Muscle of leg (tissue), 11 donors: ENCODE results near the gene HCAR1. TPM values are rescaled to one million over a fixed set of nuclear protein-coding genes. Genes with fewer than 3 reads are reported as not detected.

Source experiments
- DNase-seq: peaks from one replicate; pipeline ENCODE4 v3.0.0; 2013
- H3K27ac ChIP-seq: one replicate; pipeline ENCODE4 v1.5.1; 2013; ENCODE audit warnings: mild to moderate bottlenecking, low read length, control low read depth
- H3K27me3 ChIP-seq: one replicate; pipeline ENCODE4 v1.6.1; 2013; ENCODE audit warnings: low read length; ENCODE audit not compliant: control insufficient read depth, insufficient read depth
- H3K36me3 ChIP-seq: one replicate; pipeline ENCODE4 v1.6.1; 2013; ENCODE audit warnings: low read length; ENCODE audit not compliant: control insufficient read depth, insufficient read depth
- H3K4me1 ChIP-seq: one replicate; pipeline ENCODE4 v1.6.1; 2013; ENCODE audit warnings: low read length; ENCODE audit not compliant: control insufficient read depth, insufficient read depth
- H3K4me3 ChIP-seq: one replicate; pipeline ENCODE4 v1.5.1; 2013; ENCODE audit warnings: low read length, control low read depth
- H3K9me3 ChIP-seq: replicated peaks from 2 replicates; pipeline ENCODE4 v1.6.1; 2013; ENCODE audit warnings: low read depth, low read length; ENCODE audit not compliant: control insufficient read depth
- WGBS: methylation state at CpG from one replicate; pipeline ENCODE4 v1.1.5; 2013; ENCODE audit warnings: missing lambda C conversion rate; ENCODE audit not compliant: insufficient coverage; 5-methylcytosine and 5-hydroxymethylcytosine counted together
- polyA plus RNA-seq, 8 donors: library from polyadenylated mRNA; unstranded; fragments of 120-200 nt; gene quantifications; one replicate each; pipeline versions ENCODE4 v1.2.1 to v1.2.3, GENCODE V29; 2013; ENCODE audit warnings: inconsistent platforms in 1 of 8, low replicate concordance in 1 of 8; ENCODE audit not compliant: insufficient read length in 8 of 8, insufficient read depth in 1 of 8
- total RNA-seq: library from RNA; stranded (reverse); fragments of 120-200 nt; gene quantifications from one replicate; pipeline ENCODE4 v1.2.4, GENCODE V29; 2013

Gene HCAR1
- total and polyA plus RNA-seq, 9 donors: 0.07 to 0.27 (median 0.12) TPM

GRCh38 chr12:122743895-122744525, 13.4 kb upstream of the HCAR1 start:
- peak; percentile 44 for DNase-seq

GRCh38 chr12:122740351-122740750, 9.7 kb upstream of the HCAR1 start:
- Histone ChIP-seq H3K36me3 (no peaks in the 10 kb centered on the region), H3K4me1 (no peaks in the 10 kb centered on the region), H3K9me3 (no peaks in the 10 kb centered on the region), H3K27ac (no peak overlapping the region), H3K4me3 (no peak overlapping the region), H3K27me3 (no peaks in the 10 kb centered on the region)
- 92% methylated on average over 6 of the region's 7 CpGs for WGBS
- no peak for DNase-seq

More at GRCh38 chr12:122743895-122744525, 13.4 kb upstream of the HCAR1 start:
- H3K27ac ChIP-seq: no peak overlapping the region
- 87% methylated on average over 4 of the region's 7 CpGs for WGBS
- no peaks in the 10 kb centered on the region for H3K4me1 ChIP-seq
- H3K4me3 ChIP-seq: no peak overlapping the region
- no peaks in the 10 kb centered on the region for H3K27me3 ChIP-seq
- no peaks in the 10 kb centered on the region for H3K9me3 ChIP-seq
- no peaks in the 10 kb centered on the region for H3K36me3 ChIP-seq

- Histone ChIP-seq H3K27me3 (no peaks in the 10 kb centered on the region), H3K4me3 (no peak overlapping the region), H3K4me1 (no peaks in the 10 kb centered on the region), H3K27ac (no peak overlapping the region), H3K36me3 (no peaks in the 10 kb centered on the region), H3K9me3 (no peaks in the 10 kb centered on the region)
- WGBS: 81% methylated on average over 3 of the region's 7 CpGs
- no peak for DNase-seq
Observed at GRCh38 chr12:122738571-122738970, 7.9 kb upstream of the HCAR1 start.

- H3K27me3 ChIP-seq: peaks cover 3% of the 10 kb centered on the region
- no peak overlapping the region for H3K27ac ChIP-seq
- no peaks in the 10 kb centered on the region for H3K36me3 ChIP-seq
- H3K4me1 ChIP-seq: peaks cover 3% of the 10 kb centered on the region
- no peak for DNase-seq
- H3K4me3 ChIP-seq: no peak overlapping the region
- no peaks in the 10 kb centered on the region for H3K9me3 ChIP-seq
- 88% methylated on average over 3 of the region's 4 CpGs for WGBS
Observed at GRCh38 chr12:122732611-122733010, 2.0 kb upstream of the HCAR1 start.

- peaks cover 3% of the 10 kb centered on the region for H3K4me1 ChIP-seq
- no peak overlapping the region for H3K27ac ChIP-seq
- H3K36me3 ChIP-seq: no peaks in the 10 kb centered on the region
- no peak overlapping the region for H3K4me3 ChIP-seq
- peaks cover 3% of the 10 kb centered on the region for H3K27me3 ChIP-seq
- no peak for DNase-seq
- 83% methylated on average over 2 of the region's 3 CpGs for WGBS
- H3K9me3 ChIP-seq: no peaks in the 10 kb centered on the region
Observed at GRCh38 chr12:122732170-122732569, 1.5 kb upstream of the HCAR1 start.

- Histone ChIP-seq H3K27ac (no peak overlapping the region), H3K27me3 (peaks cover 3% of the 10 kb centered on the region), H3K4me1 (peaks cover 3% of the 10 kb centered on the region), H3K9me3 (no peaks in the 10 kb centered on the region), H3K4me3 (no peak overlapping the region), H3K36me3 (no peaks in the 10 kb centered on the region)
- no peak for DNase-seq
- 89% methylated on average over 27 of the region's 27 CpGs for WGBS
Observed at GRCh38 chr12:122729583-122730214, 945 bp downstream of the HCAR1 start.

GRCh38 chr12:122726080-122726558, 4.5 kb downstream of the HCAR1 start:
- peak; percentile 28 for DNase-seq
- no CpG with 5 or more reads among the region's 5 CpGs for WGBS
- peak overlapping the region; percentile 47 for H3K27ac ChIP-seq
- H3K36me3 ChIP-seq: no peaks in the 10 kb centered on the region
- H3K4me1 ChIP-seq: peaks cover 3% of the 10 kb centered on the region
- H3K4me3 ChIP-seq: no peak overlapping the region
- H3K27me3 ChIP-seq: peaks cover 3% of the 10 kb centered on the region
- no peaks in the 10 kb centered on the region for H3K9me3 ChIP-seq

GRCh38 chr12:122725452-122726079, 5.1 kb downstream of the HCAR1 start:
- H3K36me3 ChIP-seq: no peaks in the 10 kb centered on the region
- DNase-seq: no peak
- WGBS: 87% methylated on average over 3 of the region's 6 CpGs
- H3K4me3 ChIP-seq: no peak overlapping the region
- H3K4me1 ChIP-seq: peaks cover 3% of the 10 kb centered on the region
- peaks cover 2% of the 10 kb centered on the region for H3K27me3 ChIP-seq
- no peaks in the 10 kb centered on the region for H3K9me3 ChIP-seq
- peak overlapping the region; percentile 47 for H3K27ac ChIP-seq

GRCh38 chr12:122724641-122725243, 5.9 kb downstream of the HCAR1 start:
- Histone ChIP-seq H3K4me1 (no peaks in the 10 kb centered on the region), H3K36me3 (no peaks in the 10 kb centered on the region), H3K27me3 (no peaks in the 10 kb centered on the region), H3K9me3 (no peaks in the 10 kb centered on the region), H3K27ac (no peak overlapping the region), H3K4me3 (no peak overlapping the region)
- WGBS: 91% methylated on average over 8 of the region's 12 CpGs
- DNase-seq: no peak

- Histone ChIP-seq H3K27me3 (no peaks in the 10 kb centered on the region), H3K4me3 (no peak overlapping the region), H3K9me3 (no peaks in the 10 kb centered on the region)
Observed at GRCh38 chr12:122722387-122722786, 8.3 kb downstream of the HCAR1 start.

More at GRCh38 chr12:122722387-122722786, 8.3 kb downstream of the HCAR1 start:
- H3K27ac ChIP-seq: no peak overlapping the region
- no CpG with 5 or more reads among the region's 1 CpG for WGBS
- H3K4me1 ChIP-seq: no peaks in the 10 kb centered on the region
- DNase-seq: no peak
- H3K36me3 ChIP-seq: no peaks in the 10 kb centered on the region
